GM23248 (cell line): Measurements from ENCODE around the gene HIF1A.

Experiments used
- EZH2 ChIP-seq: fragments of 200-600 bp; sonication (generic); IDR thresholded peaks from 2 replicates; pipeline ENCODE4 v1.6.1; 2018; ENCODE audit warnings: antibody characterized with exemption, mild to moderate bottlenecking; ENCODE audit not compliant: insufficient read depth, poor library complexity, severe bottlenecking
- EZH2phosphoT487 ChIP-seq: fragments of 200-600 bp; sonication (generic); IDR thresholded peaks from 2 replicates; pipeline ENCODE4 v1.6.1; 2018; ENCODE audit warnings: antibody characterized with exemption, moderate library complexity, mild to moderate bottlenecking, low read depth; ENCODE audit not compliant: insufficient read depth

GRCh38 chr14:61647704-61648103 is 47.6 kb upstream of the HIF1A start:
- TF ChIP-seq EZH2 = no peak
- no peak for TF ChIP-seq EZH2phosphoT487
